HCT116 (cell line): ENCODE measurements around the gene LDLR. TPM values are rescaled to one million over a fixed set of nuclear protein-coding genes. Genes with fewer than 3 reads are reported as not detected.

Experiments
- ATAC-seq: fragments of 200-7000 bp; cut with Tn5 transposase; 2 replicates; pipeline ENCODE4 v1.9.1; 2020; ENCODE audit warnings: mild to moderate bottlenecking, moderate library complexity
- BruUV-seq: library from RNA; stranded (reverse); fragments of 400-500 nt; replicated peaks from 2 replicates; lab custom pipeline; 2021; lab: Mats Ljungman, UMichigan
- CTCF ChIA-PET: fragments of 300-600 bp; sonication (Branson Sonifier 250); formaldehyde crosslinking; loops from one replicate; lab custom pipeline; 2021; ENCODE audit warnings: antibody characterized with exemption; lab: Charles Lee
- POLR2A ChIA-PET: fragments of 300-600, 350-600 bp; sonication (Branson Sonifier 250); formaldehyde crosslinking; loops from one replicate; lab custom pipeline; 2021; ENCODE audit warnings: antibody characterized with exemption; lab: Charles Lee
- RAD21 ChIA-PET, 2 experiments: fragments of 300-600 bp; sonication (Branson Sonifier 250); formaldehyde crosslinking; loops; one replicate each; lab custom pipeline; 2023; ENCODE audit warnings: low total read pairs in 2 of 2; ENCODE audit not compliant: uncharacterized antibody in 2 of 2, unreplicated experiment in 2 of 2, low non-redundant PET in 1 of 2; lab: Charles Lee
- DNase-seq: peaks from one replicate; pipeline ENCODE4 v3.0.0-alpha.2; 2010; ENCODE audit warnings: low read depth, low spot score
- H2AFZ ChIP-seq: fragments of 200-600 bp; shearing (Covaris generic), sonication (generic); 2 replicates; pipeline ENCODE4 v1.6.1; 2017; ENCODE audit warnings: low read depth, mixed run types, mixed read lengths, antibody characterized with exemption, low read length; ENCODE audit not compliant: poor library complexity, severe bottlenecking
- H3K27ac ChIP-seq: 2 replicates; pipeline ENCODE4 v1.5.1; 2012; ENCODE audit warnings: low read depth, low read length
- H3K27me3 ChIP-seq: fragments of 200-600 bp; sonication (generic); 2 replicates; pipeline ENCODE4 v1.6.1; 2016; ENCODE audit warnings: mixed run types, low read length, mixed read lengths; ENCODE audit not compliant: insufficient read depth
- H3K36me3 ChIP-seq, 2 experiments: fragments of 200-500 bp in 1 of 2; fragments of 200-600 bp in 1 of 2; sonication (Bioruptor generic) in 1 of 2; sonication (generic) in 1 of 2; 2 replicates each; pipeline versions ENCODE4 v1.5.1 to v1.6.1; 2014 to 2016; ENCODE audit warnings: low read length in 2 of 2, inconsistent platforms in 1 of 2, mixed read lengths in 1 of 2, mixed run types in 1 of 2; ENCODE audit not compliant: insufficient read depth in 2 of 2, control insufficient read depth in 1 of 2
- H3K4me1 ChIP-seq, 2 experiments: fragments of 200-600 bp in 1 of 2; sonication (generic) in 1 of 2; 2 replicates each; pipeline versions ENCODE4 v1.5.1 to v1.6.1; 2012 to 2017; ENCODE audit warnings: low read length in 2 of 2, inconsistent platforms in 1 of 2, mild to moderate bottlenecking in 1 of 2, mixed read lengths in 1 of 2, mixed run types in 1 of 2, moderate library complexity in 1 of 2; ENCODE audit not compliant: insufficient read depth in 2 of 2, control insufficient read depth in 1 of 2
- H3K4me2 ChIP-seq: fragments of 200-600 bp; sonication (generic); 2 replicates; pipeline ENCODE4 v1.6.1; 2017; ENCODE audit warnings: mixed run types, low read length, mixed read lengths
- H3K4me3 ChIP-seq, 2 experiments: fragments of 200-600 bp in 1 of 2; sonication (generic) in 1 of 2; replicated peaks in 1 of 2; 2 replicates each; pipeline ENCODE4 v1.5.1; 2011 to 2016; ENCODE audit warnings: low read length in 2 of 2, control low read depth in 1 of 2, low read depth in 1 of 2, mild to moderate bottlenecking in 1 of 2, mixed read lengths in 1 of 2, mixed run types in 1 of 2
- H3K79me2 ChIP-seq: fragments of 200-600 bp; sonication (generic); 2 replicates; pipeline ENCODE4 v1.6.1; 2017; ENCODE audit warnings: mild to moderate bottlenecking, mixed run types, low read length, moderate library complexity, mixed read lengths; ENCODE audit not compliant: insufficient read depth
- H3K9ac ChIP-seq: fragments of 200-600 bp; sonication (generic); 2 replicates; pipeline ENCODE4 v1.6.1; 2016; ENCODE audit warnings: low read length, mixed read lengths
- H3K9me2 ChIP-seq: fragments of 200-600 bp; sonication (generic), shearing (Covaris generic); 2 replicates; pipeline ENCODE4 v1.6.1; 2017; ENCODE audit warnings: mixed run types, mild to moderate bottlenecking, moderate library complexity; ENCODE audit not compliant: insufficient read depth
- H3K9me3 ChIP-seq, 2 experiments: fragments of 200-500 bp in 1 of 2; fragments of 200-600 bp in 1 of 2; sonication (Bioruptor generic) in 1 of 2; sonication (generic) in 1 of 2; 2 replicates each; pipeline ENCODE4 v1.6.1; 2014 to 2017; ENCODE audit warnings: low read length in 2 of 2, mixed read lengths in 2 of 2, inconsistent platforms in 1 of 2, low read depth in 1 of 2, mild to moderate bottlenecking in 1 of 2, mixed run types in 1 of 2, moderate library complexity in 1 of 2; ENCODE audit not compliant: control insufficient read depth in 1 of 2, insufficient read depth in 1 of 2
- H4K20me1 ChIP-seq: fragments of 200-600 bp; sonication (generic), shearing (Covaris generic); 2 replicates; pipeline ENCODE4 v1.6.1; 2017; ENCODE audit warnings: mixed run types, mild to moderate bottlenecking, moderate library complexity; ENCODE audit not compliant: insufficient read depth
- CEBPB ChIP-seq: IDR thresholded peaks from 2 replicates; pipeline ENCODE4 v1.6.1; 2012; ENCODE audit warnings: low read depth
- CTCF ChIP-seq, 3 experiments: fragments of 200-600 bp in 1 of 3; sonication (generic) in 1 of 3; IDR thresholded peaks in 2 of 3; conservative IDR thresholded peaks in 1 of 3; 2 replicates each; pipeline ENCODE4 v1.5.1; 2012 to 2017; ENCODE audit warnings: low read depth in 2 of 3, low read length in 2 of 3, antibody characterized with exemption in 1 of 3, borderline replicate concordance in 1 of 3, control low read depth in 1 of 3, mild to moderate bottlenecking in 1 of 3, mixed read lengths in 1 of 3, mixed run types in 1 of 3, moderate library complexity in 1 of 3; ENCODE audit not compliant: insufficient read depth in 1 of 3
- EGR1 ChIP-seq: IDR thresholded peaks from 2 replicates; pipeline ENCODE4 v1.6.1; 2012; ENCODE audit warnings: low read depth
- EZH2 ChIP-seq: fragments of 200-600 bp; sonication (generic); IDR thresholded peaks from 2 replicates; pipeline ENCODE4 v1.6.1; 2017; ENCODE audit warnings: antibody characterized with exemption, mixed run types
- EZH2phosphoT487 ChIP-seq: fragments of 200-600 bp; IDR thresholded peaks from 2 replicates; pipeline ENCODE4 v1.6.1; 2018; ENCODE audit warnings: antibody characterized with exemption, borderline replicate concordance
- POLR2A ChIP-seq: IDR thresholded peaks from 2 replicates; pipeline ENCODE4 v1.7.0; 2011; ENCODE audit warnings: borderline replicate concordance; ENCODE audit not compliant: insufficient read depth, insufficient read length; ENCODE audit errors: extremely low read depth
- ZNF274 ChIP-seq: fragments of 200-500 bp; sonication (Bioruptor generic); IDR thresholded peaks from 2 replicates; pipeline ENCODE4 v1.6.1; 2014; ENCODE audit warnings: mild to moderate bottlenecking, low read depth, low read length, inconsistent platforms
- intact Hi-C: fragments of 100-400 bp; cut with micrococcal nuclease; formaldehyde crosslinking; loops from 2 replicates; pipeline ENCODE4 v1.10.0; 2022
- total RNA-seq: library from RNA; stranded (reverse); gene quantifications from one replicate; pipeline ENCODE4 v1.2.1, GENCODE V29; 2021; ENCODE audit not compliant: unreplicated experiment
- TF ChIP-seq, protein P1 (sequence below): IDR thresholded peaks from 2 replicates; pipeline ENCODE4 v1.6.1; 2012

The LDLR gene
- total RNA-seq, 1 experiment from 2014 or later = 92.4 TPM

GRCh38 chr19:11179716-11180297, 90.5 kb downstream of the LDLR start:
- no peak overlapping the region for H3K4me3 ChIP-seq
- H3K9ac ChIP-seq = no peak overlapping the region
- H3K9me2 ChIP-seq = no peaks in the 10 kb centered on the region
- H3K79me2 ChIP-seq = no peaks in the 10 kb centered on the region
- no TSS peak for BruUV-seq
- H3K27me3 ChIP-seq = no peaks in the 10 kb centered on the region
- H2AFZ ChIP-seq = no peak overlapping the region
- ATAC-seq (no peak), DNase-seq (no peak)
- POLR2A ChIA-PET = no interaction called here
- no peak overlapping the region for H3K27ac ChIP-seq
- H3K9me3 ChIP-seq = no peaks in the 10 kb centered on the region
- peaks cover 0 to 3% of the 10 kb centered on the region in 2 experiments; a peak in 1 of 4 replicates for H3K4me1 ChIP-seq
- TF ChIP-seq POLR2A (no peak), CEBPB (no peak), ZNF274 (no peak), EZH2phosphoT487 (no peak), CTCF (IDR thresholded peaks at IDR 0.05 in 2 of 3, conservative IDR thresholded peaks at IDR 0.05 in 1 of 3; ENCODE audit: borderline replicate concordance in 1 of 3, insufficient read depth in 1 of 3, low read depth in 2 of 3, low read length in 2 of 3) (no peak), EZH2 (no peak), EGR1 (no peak)
- TF ChIP-seq, protein P1, sequence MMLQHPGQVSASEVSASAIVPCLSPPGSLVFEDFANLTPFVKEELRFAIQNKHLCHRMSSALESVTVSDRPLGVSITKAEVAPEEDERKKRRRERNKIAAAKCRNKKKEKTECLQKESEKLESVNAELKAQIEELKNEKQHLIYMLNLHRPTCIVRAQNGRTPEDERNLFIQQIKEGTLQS = no peak
- no peaks in the 10 kb centered on the region for H4K20me1 ChIP-seq
- peaks cover 0 to 10% of the 10 kb centered on the region in 2 experiments; a peak in 2 of 4 replicates for H3K36me3 ChIP-seq
- intact Hi-C loops = no loop called here
- H3K4me2 ChIP-seq = no peak overlapping the region
- RAD21 ChIA-PET = no interaction called here
- CTCF ChIA-PET = interaction anchor here (0.5 kb wide), 1 partner anchor 13 kb away, joined by 3 read pairs; no protein-coding TSS in a partner anchor
